ENCODE data around the gene PLK4. TPM values are rescaled to one million over a fixed set of nuclear protein-coding genes. Genes with fewer than 3 reads are reported as not detected.

PLK4 gene
- total and polyA plus RNA-seq, 2 donors (not counting 1 experiment from before 2014, with no cell fraction given): 1.2 to 4.3 TPM

- Mint-ChIP-seq H3K27me3 (no peaks in the 10 kb centered on the region), H3K4me1 (peaks cover 22% of the 10 kb centered on the region), H3K9me3 (ENCODE audit: insufficient read depth) (peaks cover 9% of the 10 kb centered on the region), H3K27ac (no peak overlapping the region), H3K4me3 (no peak overlapping the region)
- no peak for ATAC-seq (ENCODE audit: low read depth)
- H3K27me3 ChIP-seq (replicated peaks in 1 of 4; ENCODE audit: control extremely low read depth in 1 of 4, control insufficient read depth in 3 of 4, insufficient read depth in 4 of 4, low read length in 3 of 4): no peaks in the 10 kb centered on the region
- H4K20me1 ChIP-seq (ENCODE audit: control insufficient read depth, insufficient read depth, low read length, poor library complexity, severe bottlenecking): no peaks in the 10 kb centered on the region
- H3K36me3 ChIP-seq (replicated peaks in 1 of 2; ENCODE audit: control extremely low read depth in 1 of 2, control insufficient read depth in 1 of 2, extremely low read depth in 1 of 2, insufficient read depth in 2 of 2, low read length in 1 of 2): no peaks in the 10 kb centered on the region
- H3K4me2 ChIP-seq (replicated peaks; ENCODE audit: low read depth, low read length, poor library complexity, severe bottlenecking): no peak overlapping the region
- H3K9me3 ChIP-seq (ENCODE audit: control extremely low read depth in 1 of 3, control insufficient read depth in 2 of 3, insufficient read depth in 1 of 3, low read length in 2 of 3): peaks cover 0 to 12% (median 0%) of the 10 kb centered on the region in 3 donors
- H3K4me1 ChIP-seq (ENCODE audit: control insufficient read depth in 2 of 2, insufficient read depth in 2 of 2, low read length in 2 of 2): peaks cover 6% of the 10 kb centered on the region in 2 donors
- no peak for DNase-seq
- H3K4me3 ChIP-seq (ENCODE audit: control extremely low read depth in 1 of 5, extremely low read depth in 1 of 5, insufficient read depth in 1 of 5, low read depth in 2 of 5, low read length in 4 of 5): no peak overlapping the region
- no peak overlapping the region for H2AFZ ChIP-seq (ENCODE audit: insufficient read depth, low read depth, low read length, poor library complexity, severe bottlenecking)
- POLR2A ChIA-PET: no interaction called here
- no peaks in the 10 kb centered on the region for H3K79me2 ChIP-seq (ENCODE audit: control insufficient read depth, insufficient read depth, low read length)
- CTCF ChIA-PET: no interaction called here
- intact Hi-C loops (cut with micrococcal nuclease): no loop called here
- H3K9ac ChIP-seq (ENCODE audit: low read length): no peak overlapping the region
- TF ChIP-seq EZH2 (IDR thresholded peaks at IDR 0.05; ENCODE audit: borderline replicate concordance, insufficient read depth, low read depth, low read length, poor library complexity, severe bottlenecking): no peak
- no peak for TF ChIP-seq CTCF (IDR thresholded peaks at IDR 0.05)
- H3K27ac ChIP-seq (ENCODE audit: low read length in 2 of 2): no peak overlapping the region
- WGBS (ENCODE audit: insufficient coverage): no CpG with 5 or more reads among the region's 1 CpG
Measured at GRCh38 chr4:127857641-127858040, 23.1 kb upstream of the PLK4 start.

- Histone ChIP-seq H3K9me3 (ENCODE audit: control extremely low read depth in 1 of 3, control insufficient read depth in 2 of 3, insufficient read depth in 1 of 3, low read length in 2 of 3) (no peaks in the 10 kb centered on the region), H2AFZ (ENCODE audit: insufficient read depth, low read depth, low read length, poor library complexity, severe bottlenecking) (no peak overlapping the region), H3K79me2 (ENCODE audit: control insufficient read depth, insufficient read depth, low read length) (no peaks in the 10 kb centered on the region), H4K20me1 (ENCODE audit: control insufficient read depth, insufficient read depth, low read length, poor library complexity, severe bottlenecking) (no peaks in the 10 kb centered on the region), H3K36me3 (replicated peaks in 1 of 2; ENCODE audit: control extremely low read depth in 1 of 2, control insufficient read depth in 1 of 2, extremely low read depth in 1 of 2, insufficient read depth in 2 of 2, low read length in 1 of 2) (no peaks in the 10 kb centered on the region), H3K27me3 (replicated peaks in 1 of 4; ENCODE audit: control extremely low read depth in 1 of 4, control insufficient read depth in 3 of 4, insufficient read depth in 4 of 4, low read length in 3 of 4) (no peaks in the 10 kb centered on the region), H3K27ac (ENCODE audit: low read length in 2 of 2) (no peak overlapping the region), H3K4me3 (ENCODE audit: control extremely low read depth in 1 of 5, extremely low read depth in 1 of 5, insufficient read depth in 1 of 5, low read depth in 2 of 5, low read length in 4 of 5) (no peak overlapping the region), H3K4me2 (replicated peaks; ENCODE audit: low read depth, low read length, poor library complexity, severe bottlenecking) (no peak overlapping the region), H3K4me1 (ENCODE audit: control insufficient read depth in 2 of 2, insufficient read depth in 2 of 2, low read length in 2 of 2) (no peaks in the 10 kb centered on the region), H3K9ac (ENCODE audit: low read length) (no peak overlapping the region)
- H3K4me1 Mint-ChIP-seq: no peaks in the 10 kb centered on the region
- no peak for TF ChIP-seq EZH2 (IDR thresholded peaks at IDR 0.05; ENCODE audit: borderline replicate concordance, insufficient read depth, low read depth, low read length, poor library complexity, severe bottlenecking)
- no peak for TF ChIP-seq CTCF (IDR thresholded peaks at IDR 0.05)
- ATAC-seq (ENCODE audit: low read depth) (no peak), DNase-seq (no peak)
- ChIA-PET POLR2A (no interaction called here), CTCF (no interaction called here)
- no peak overlapping the region for H3K27ac Mint-ChIP-seq
- no CpG with 5 or more reads among the region's 2 CpGs for WGBS (ENCODE audit: insufficient coverage)
- intact Hi-C loops (cut with micrococcal nuclease): no loop called here
- no peaks in the 10 kb centered on the region for H3K9me3 Mint-ChIP-seq (ENCODE audit: insufficient read depth)
- H3K27me3 Mint-ChIP-seq: no peaks in the 10 kb centered on the region
- no peak overlapping the region for H3K4me3 Mint-ChIP-seq
Measured at GRCh38 chr4:127868196-127868595, 12.5 kb upstream of the PLK4 start.
